NCI-H345 treated with DMSO at 0.1 percent for 48 hours (cell line): Measurements from ENCODE around the gene PCBD1.

Experiments
- DNase-seq: peaks from one replicate; lab custom pipeline; 2025; ENCODE audit not compliant: unreplicated experiment; lab: John Stamatoyannopoulos, UW

Gene PCBD1

GRCh38 chr10:70905071-70906021 lies 17.0 kb upstream of the PCBD1 start:
- DNase-seq: no peak

DNA sequence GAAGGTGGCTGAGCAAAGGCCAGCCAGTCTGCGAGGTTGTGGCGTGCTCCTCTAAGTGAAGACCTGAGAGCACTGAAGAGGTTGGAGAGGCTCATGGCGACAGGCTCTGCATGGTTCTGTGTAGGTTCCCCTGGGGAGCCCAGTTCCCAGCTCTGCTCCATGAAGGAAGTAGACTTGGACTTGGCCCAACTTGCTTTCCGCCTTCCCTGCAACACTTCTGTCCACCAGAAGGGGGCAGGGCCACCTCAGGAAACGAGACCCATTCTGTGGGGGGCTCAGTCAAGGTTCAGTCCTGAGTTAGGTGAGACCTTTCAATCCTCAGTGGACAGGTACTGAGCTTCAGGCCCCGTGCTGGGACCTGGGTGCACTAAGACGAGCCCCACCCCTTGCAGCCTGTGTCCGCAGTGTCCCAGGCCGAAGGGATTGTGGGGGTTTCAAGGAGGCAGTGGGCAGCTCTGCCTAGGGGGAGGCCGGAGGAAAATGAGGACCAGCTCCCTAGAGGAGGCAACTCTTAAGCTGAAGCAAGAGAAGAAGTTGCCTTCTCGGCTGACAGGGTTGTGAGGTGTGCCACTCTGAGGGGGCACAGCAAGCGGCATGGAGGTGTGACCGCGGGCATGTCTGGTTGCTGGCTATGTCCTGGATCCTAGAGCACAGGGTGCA lies 15.0 kb upstream of the PCBD1 start:
- DNase-seq: no peak

GRCh38 chr10:70902661-70903261 lies 14.4 kb upstream of the PCBD1 start:
- DNase-seq: no peak

- DNase-seq: no peak
Measured at GRCh38 chr10:70901276-70901878, 13.0 kb upstream of the PCBD1 start.

DNA sequence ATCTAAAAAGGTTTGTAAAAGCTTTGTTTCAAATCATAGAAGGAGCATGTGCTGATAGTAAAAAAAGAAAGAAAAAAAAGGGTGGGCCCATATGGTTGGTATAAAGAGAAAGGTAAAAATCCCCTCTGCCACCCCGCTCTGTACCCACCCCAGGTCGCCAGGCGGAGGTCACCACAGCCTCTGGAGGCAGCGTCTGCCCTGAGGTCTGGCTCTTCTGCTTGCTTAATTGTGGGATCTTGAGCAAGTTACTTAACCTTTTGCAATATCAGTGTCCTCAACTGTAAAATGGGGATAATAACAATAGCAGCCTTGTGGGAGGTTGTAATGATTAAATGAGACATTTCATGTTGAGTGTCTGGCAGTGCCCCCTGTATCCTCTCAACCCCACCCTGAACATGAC lies 10.7 kb upstream of the PCBD1 start:
- no peak for DNase-seq

DNA sequence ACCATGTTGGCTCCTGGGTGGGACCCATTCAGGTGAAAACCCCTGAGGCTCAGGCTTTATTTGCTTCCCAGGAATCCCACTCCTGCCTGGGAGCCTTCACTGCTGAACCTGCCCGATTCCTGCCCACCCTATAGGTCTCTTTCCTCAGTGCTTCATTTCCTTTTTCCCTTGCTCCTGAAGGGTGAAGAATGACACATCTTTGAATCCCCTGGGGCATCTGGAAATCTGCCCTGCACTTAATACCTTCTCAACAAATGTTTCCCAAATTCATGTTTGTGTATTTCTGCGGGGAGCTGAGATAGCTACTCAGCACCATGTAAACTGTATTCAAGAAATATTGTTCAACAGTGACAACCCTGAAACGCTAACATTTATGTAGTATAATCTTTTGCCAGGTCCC lies 10.3 kb upstream of the PCBD1 start:
- DNase-seq: no peak

GRCh38 chr10:70896551-70896950 lies 8.2 kb upstream of the PCBD1 start:
- no peak for DNase-seq

DNA sequence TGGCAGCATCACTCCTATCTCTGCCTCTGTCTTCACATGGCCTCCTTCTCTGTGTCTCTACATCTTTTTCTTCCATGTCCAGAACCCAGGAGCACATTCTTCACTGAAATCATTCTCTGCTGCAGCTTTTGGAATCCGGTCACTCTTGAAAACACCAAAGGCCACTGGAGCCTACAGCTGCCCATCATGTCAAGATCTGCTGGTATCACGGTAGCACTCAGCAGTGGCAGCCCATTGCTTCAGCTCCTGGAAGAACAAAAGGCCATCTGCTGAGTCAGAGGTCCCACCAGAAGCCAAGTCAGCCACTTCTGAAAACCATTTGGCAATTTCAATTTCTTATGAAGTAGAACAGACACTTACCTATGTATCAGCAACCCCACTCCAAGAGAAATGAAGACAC lies 6.1 kb upstream of the PCBD1 start:
- DNase-seq: no peak

- DNase-seq: no peak
Measured at GRCh38 chr10:70893227-70894006, 5.1 kb upstream of the PCBD1 start.

GRCh38 chr10:70892631-70893030 lies 4.3 kb upstream of the PCBD1 start:
- no peak for DNase-seq

- DNase-seq: no peak
Measured at GRCh38 chr10:70891627-70892026, 3.3 kb upstream of the PCBD1 start.

DNA sequence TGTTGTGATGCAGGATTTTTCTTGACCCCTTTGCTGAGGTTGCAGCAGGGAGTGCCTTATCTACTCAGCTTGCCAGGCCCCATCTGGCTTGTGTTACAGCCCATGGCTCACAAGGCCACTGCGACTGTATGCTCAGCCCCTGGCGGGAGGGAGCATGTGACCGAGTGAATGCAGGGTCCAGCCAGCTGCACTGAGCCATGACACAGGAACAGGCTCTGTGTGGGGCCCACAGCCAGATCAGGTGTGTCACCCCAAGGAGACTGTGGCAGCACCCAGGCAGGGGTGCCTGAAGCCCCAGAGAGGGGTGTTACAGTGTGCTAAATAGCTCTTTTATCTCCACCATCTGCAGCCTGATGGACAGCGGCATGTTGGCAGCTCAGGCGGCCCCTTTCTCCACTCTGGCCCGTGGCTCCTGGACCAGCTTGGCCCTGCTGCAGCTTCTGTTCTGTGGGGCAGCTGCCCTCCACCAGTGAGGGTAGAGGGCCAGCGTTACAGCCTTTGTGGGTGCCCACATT lies 2.6 kb upstream of the PCBD1 start:
- DNase-seq: no peak

DNA sequence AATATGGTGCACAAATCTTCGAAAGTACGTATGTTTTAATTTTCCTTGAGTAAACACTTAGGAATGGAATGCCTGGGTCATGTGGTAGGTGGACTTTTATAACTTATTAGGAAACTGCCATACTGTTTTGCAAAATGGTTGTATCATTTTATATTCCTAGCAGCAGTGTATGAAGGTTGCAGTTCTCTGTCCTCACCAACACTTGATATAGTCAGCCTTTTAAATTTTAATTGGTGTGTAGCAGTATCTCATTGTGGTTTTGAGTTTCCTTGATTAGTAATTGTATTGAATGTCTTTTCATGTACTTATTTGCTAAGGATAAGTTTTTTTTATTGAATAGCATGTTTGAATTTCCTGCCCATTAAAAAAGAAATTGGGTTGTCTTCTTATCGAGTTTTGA lies 926 bp upstream of the PCBD1 start:
- DNase-seq: no peak

GRCh38 chr10:70886921-70887665 lies 1.3 kb downstream of the PCBD1 start:
- no peak for DNase-seq

DNA sequence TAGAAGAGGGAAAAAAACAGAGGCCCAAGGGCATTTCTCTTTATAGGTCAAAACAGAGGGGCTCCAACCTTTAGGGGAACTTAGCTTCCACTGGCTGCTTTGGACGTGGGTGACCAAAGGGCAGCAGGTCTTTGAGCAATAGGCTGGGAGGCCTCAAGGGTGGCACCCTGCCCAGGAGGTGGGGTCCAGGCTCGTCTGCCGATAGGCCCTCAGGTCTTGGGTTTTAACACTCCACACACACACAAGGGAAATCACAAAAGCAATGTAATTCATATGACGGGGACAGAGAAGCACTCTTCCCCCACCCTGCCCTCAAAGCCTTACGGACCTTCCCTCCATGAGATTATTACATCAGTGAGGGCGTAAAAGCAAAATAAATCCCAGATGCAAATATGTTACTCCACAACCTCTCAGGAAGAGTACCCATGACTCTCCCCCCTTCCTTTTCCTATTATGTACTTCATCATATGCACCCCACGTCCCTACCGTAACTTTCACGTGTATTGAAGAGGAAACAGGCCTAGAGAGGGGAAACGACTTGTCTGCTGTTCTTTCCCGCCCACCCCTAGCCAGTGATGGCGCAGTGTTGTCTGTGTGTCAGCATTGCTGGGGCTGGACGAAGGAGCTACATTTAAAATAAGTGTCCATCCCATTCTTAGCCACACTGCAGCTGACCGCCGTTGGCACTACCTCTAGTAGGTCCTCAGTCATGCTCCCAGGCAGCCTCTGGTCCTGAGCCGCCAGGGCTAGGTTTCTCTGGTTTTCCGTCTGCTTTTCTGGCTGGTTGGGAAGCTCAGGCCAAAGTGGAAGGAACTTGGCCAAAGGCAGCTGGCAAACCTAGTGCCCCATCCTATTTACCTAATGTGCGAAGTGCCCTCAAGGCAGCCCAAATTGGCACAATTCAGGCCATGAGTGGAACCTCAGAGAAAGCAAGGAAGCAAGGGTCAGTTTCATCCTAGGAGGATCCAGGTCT lies 2.1 kb downstream of the PCBD1 start:
- no peak for DNase-seq

- DNase-seq: no peak
Measured at GRCh38 chr10:70885481-70885880, 2.9 kb downstream of the PCBD1 start.

- no peak for DNase-seq
Measured at GRCh38 chr10:70884741-70885140, 3.6 kb downstream of the PCBD1 start.

DNA sequence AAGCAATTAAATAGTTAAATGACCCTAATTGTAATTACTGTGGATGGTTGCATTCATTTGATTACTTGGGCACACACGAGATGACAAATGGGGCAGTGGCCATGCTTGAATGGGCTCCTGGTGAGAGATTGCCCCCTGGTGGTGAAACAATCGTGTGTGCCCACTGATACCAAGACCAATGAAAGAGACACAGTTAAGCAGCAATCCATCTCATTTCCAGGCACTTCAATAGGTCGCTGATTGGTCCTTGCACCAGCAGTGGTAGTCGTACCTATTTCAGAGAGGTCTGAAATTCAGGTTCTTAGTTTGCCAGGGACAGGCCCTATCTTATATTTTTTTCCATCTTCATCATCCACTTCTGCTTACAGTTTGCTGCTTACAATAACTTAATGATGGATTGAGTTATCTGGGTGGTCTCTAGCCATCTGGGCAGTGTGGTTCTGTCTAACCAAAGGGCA lies 8.3 kb downstream of the PCBD1 start:
- DNase-seq: peak; percentile 32

DNA sequence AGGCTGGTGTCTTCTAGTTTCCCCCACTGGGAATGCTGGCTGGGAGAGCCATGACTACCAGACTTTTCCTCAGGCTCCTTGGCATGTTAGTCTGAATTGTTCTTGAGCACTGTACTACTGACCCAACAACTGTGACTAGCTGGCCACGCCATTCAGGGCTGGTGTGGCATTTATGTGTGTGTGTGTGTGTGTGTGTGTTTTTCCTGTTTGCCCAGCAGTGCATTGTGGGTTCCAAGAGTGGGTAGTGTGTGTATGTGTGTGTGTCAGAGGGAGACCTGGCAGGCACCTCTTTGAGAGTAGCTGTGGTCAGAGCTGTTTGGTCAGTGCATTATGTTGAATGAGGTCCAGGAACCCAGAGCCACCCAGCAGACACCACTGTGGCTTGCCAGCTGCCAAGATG lies 9.2 kb downstream of the PCBD1 start:
- DNase-seq: no peak
